Activated CD4-positive, alpha-beta T cell treated with anti-CD3 and anti-CD28 coated beads, Interleukin-2, amount 10 ng/mL, durations not matched to agents 7 days and 5 days (primary cell): Measurements from ENCODE around the gene EFCAB3. TPM values are rescaled to one million over a fixed set of nuclear protein-coding genes. Genes with fewer than 3 reads are reported as not detected.
A peak's percentile ranks its signal among the peaks of the same experiment; 100 is the strongest.
"Not testable (repeated sequence)": the region's sequence is repeated elsewhere in the genome, so short reads cannot be mapped to it uniquely, and the experiment has no call there.

Experiments used
- CTCF ChIA-PET: fragments of 350-600 bp; sonication (Branson Sonifier 250); formaldehyde crosslinking; loops from one replicate; lab custom pipeline; 2021; ENCODE audit warnings: antibody characterized with exemption; lab: Charles Lee
- POLR2A ChIA-PET: fragments of 350-600 bp; sonication (Branson Sonifier 250); formaldehyde crosslinking; loops from one replicate; lab custom pipeline; 2021; ENCODE audit warnings: antibody characterized with exemption; lab: Charles Lee
- DNase-seq: peaks from one replicate; pipeline ENCODE4 v3.0.0-alpha.2; 2020
- H3K27ac Mint-ChIP-seq: one replicate; pipeline ENCODE4 v1.8.0; 2021; ENCODE audit warnings: mild to moderate bottlenecking, moderate library complexity, mixed read lengths
- H3K27me3 Mint-ChIP-seq: one replicate; pipeline ENCODE4 v1.8.0; 2021; ENCODE audit warnings: mixed read lengths
- H3K36me3 Mint-ChIP-seq: one replicate; pipeline ENCODE4 v1.8.0; 2021; ENCODE audit warnings: low read depth, mixed read lengths
- H3K4me1 Mint-ChIP-seq: one replicate; pipeline ENCODE4 v1.8.0; 2021; ENCODE audit warnings: mixed read lengths
- H3K4me3 Mint-ChIP-seq: one replicate; pipeline ENCODE4 v1.8.0; 2021; ENCODE audit warnings: mild to moderate bottlenecking, moderate library complexity, mixed read lengths
- H3K9me3 Mint-ChIP-seq: one replicate; pipeline ENCODE4 v1.8.0; 2021; ENCODE audit warnings: mixed read lengths
- total RNA-seq, 2 experiments: library from RNA; stranded (reverse); gene quantifications; one replicate each; pipeline ENCODE4 v1.2.3, GENCODE V29; 2021

EFCAB3 gene
- not detected for total RNA-seq

DNA sequence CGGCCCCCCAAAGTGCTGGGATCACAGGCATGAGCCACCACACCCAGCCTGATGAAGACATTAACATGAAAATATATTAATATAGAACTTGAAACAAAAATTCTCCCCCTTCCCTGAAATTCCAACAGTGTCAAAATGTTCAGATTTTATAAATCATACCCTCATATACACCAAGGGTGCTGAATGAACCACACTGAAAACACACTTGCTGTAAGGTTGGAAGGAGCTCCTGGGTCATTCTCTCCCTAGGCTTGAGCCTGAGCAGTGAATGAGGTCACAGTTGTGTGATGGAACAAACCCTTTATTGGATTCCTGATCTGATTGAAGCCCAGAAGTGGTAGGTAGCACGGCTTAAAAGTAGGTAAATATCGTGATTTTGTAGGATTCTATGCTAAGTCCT is at the start of gene EFCAB3:
Gene EFCAB3 (plus strand): TSS at position 301 of the 400 bp plus-strand sequence. CDS start 2,427 bp downstream, outside the sequence.
- Mint-ChIP-seq H3K36me3 (no peaks in the 10 kb centered on the region), H3K27ac (no peak within 1 kb of the TSS), H3K27me3 (peaks cover 35% of the 10 kb centered on the region), H3K4me3 (no peak within 1 kb of the TSS), H3K9me3 (no peaks in the 10 kb centered on the region), H3K4me1 (no peaks in the 10 kb centered on the region)
- ChIA-PET CTCF (interaction anchor here (1.5 kb wide), 1 partner anchor 29 kb away, joined by 3 read pairs; no protein-coding TSS in a partner anchor), POLR2A (no interaction called here)
- DNase-seq, result no peak

DNA sequence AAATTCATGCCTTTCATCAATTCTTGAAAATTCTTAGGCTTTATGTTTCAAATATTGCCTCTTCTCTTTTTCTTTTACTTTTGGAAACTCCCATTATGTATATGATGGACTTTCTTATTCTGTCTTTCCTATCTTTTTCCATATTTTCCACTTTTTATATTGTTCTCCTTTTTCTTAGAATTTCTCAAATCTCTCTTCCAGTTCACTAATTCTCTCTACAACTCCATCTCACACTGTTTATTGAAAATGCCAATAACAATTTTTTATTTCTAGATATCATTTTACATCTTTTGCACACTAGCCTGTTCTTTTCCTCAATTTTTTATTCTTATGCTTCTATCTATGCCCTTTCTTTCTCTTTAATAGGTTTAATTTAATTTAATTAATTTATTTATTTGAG is 43.8 kb upstream of the EFCAB3 start:
- POLR2A ChIA-PET, result no interaction called here
- no peaks in the 10 kb centered on the region for H3K36me3 Mint-ChIP-seq

DNA sequence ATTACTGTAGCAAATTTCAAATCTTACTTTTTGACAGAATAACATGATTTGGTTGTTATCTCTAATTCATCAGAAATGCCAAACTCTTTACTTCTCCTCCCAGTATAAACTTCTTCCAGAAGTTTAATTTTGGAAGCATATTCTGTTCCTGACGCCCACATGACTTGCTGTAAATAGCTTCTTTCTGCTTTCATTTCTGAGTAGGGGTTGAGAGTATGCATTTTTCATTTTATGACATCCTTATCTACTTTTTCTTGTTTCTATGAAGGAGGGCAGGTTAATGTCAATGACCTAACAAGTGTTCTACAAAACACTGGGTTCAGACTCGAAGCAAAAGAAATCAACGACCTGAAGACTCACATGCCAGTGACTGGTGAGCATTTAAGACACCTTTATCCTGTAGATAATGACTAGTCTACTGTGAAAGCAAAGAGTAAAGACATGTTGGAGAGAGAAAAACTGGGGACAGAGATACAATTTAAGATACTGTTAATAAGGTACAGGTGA is 36.5 kb upstream of the EFCAB3 start:
- DNase-seq, result no peak
- no peaks in the 10 kb centered on the region for H3K4me1 Mint-ChIP-seq
- H3K36me3 Mint-ChIP-seq, result no peaks in the 10 kb centered on the region
- peaks cover 47% of the 10 kb centered on the region for H3K27me3 Mint-ChIP-seq
- no peak overlapping the region for H3K4me3 Mint-ChIP-seq
- CTCF ChIA-PET, result no interaction called here
- no peak overlapping the region for H3K27ac Mint-ChIP-seq
- H3K9me3 Mint-ChIP-seq, result no peaks in the 10 kb centered on the region
- POLR2A ChIA-PET, result no interaction called here

More for the DNA sequence above, 43.8 kb upstream of the EFCAB3 start:
- Mint-ChIP-seq H3K4me3 (no peak overlapping the region), H3K27me3 (peaks cover 9% of the 10 kb centered on the region), H3K4me1 (no peaks in the 10 kb centered on the region), H3K9me3 (peaks cover 3% of the 10 kb centered on the region), H3K27ac (no peak overlapping the region)
- CTCF ChIA-PET, result no interaction called here
- no peak for DNase-seq

DNA sequence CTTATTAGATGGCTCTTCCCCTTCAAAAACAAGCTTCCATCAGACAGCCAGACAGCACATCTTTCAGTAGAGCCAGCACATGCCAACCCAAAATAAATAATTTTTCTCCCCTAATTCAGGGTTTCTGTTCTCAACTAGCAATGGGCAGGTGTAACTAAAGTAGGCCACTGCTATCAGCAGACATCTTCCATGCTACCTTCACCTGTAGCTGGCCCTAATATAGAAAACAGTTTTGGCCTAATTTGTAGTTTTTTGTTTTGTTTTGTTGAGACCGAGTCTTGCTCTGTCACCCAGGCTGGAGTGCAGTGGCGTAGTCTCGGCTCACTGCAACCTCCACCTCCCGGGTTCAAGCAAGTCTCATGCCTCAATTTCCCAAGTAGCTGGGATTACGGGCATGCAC is 29.2 kb upstream of the EFCAB3 start:
- no peaks in the 10 kb centered on the region for H3K9me3 Mint-ChIP-seq
- no peak for DNase-seq
- CTCF ChIA-PET, result no interaction called here
- no peaks in the 10 kb centered on the region for H3K4me1 Mint-ChIP-seq
- POLR2A ChIA-PET, result no interaction called here
- H3K4me3 Mint-ChIP-seq, result no peak overlapping the region
- H3K36me3 Mint-ChIP-seq, result no peaks in the 10 kb centered on the region
- H3K27ac Mint-ChIP-seq, result no peak overlapping the region
- peaks cover 38% of the 10 kb centered on the region for H3K27me3 Mint-ChIP-seq

DNA sequence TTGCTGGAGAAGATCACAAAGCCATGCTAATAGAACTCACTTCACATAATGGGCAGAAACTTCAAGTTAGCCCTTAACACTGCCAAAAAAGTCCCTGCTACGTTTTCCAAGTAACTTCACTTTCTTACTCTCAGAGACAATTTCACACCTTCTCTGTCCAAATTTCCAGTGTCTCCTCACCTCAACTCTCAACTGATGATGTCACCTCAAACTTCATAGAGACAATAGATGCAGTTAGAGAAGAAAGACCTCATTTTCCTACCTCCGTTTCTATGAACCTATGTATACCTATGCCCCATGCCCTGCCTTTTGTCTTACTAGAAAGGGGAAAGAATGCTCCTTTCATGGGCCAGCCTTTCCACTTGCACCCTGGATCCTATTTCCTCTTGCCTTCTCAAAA is 14.2 kb upstream of the EFCAB3 start:
- no peak overlapping the region for H3K4me3 Mint-ChIP-seq
- H3K4me1 Mint-ChIP-seq, result no peaks in the 10 kb centered on the region
- ChIA-PET CTCF (interaction anchor here (0.6 kb wide), 1 partner anchor 888 kb away, joined by 3 read pairs; no protein-coding TSS in a partner anchor), POLR2A (no interaction called here)
- peaks cover 1% of the 10 kb centered on the region for H3K27me3 Mint-ChIP-seq
- no peak for DNase-seq
- H3K36me3 Mint-ChIP-seq, result no peaks in the 10 kb centered on the region
- H3K27ac Mint-ChIP-seq, result no peak overlapping the region
- H3K9me3 Mint-ChIP-seq, result no peaks in the 10 kb centered on the region

DNA sequence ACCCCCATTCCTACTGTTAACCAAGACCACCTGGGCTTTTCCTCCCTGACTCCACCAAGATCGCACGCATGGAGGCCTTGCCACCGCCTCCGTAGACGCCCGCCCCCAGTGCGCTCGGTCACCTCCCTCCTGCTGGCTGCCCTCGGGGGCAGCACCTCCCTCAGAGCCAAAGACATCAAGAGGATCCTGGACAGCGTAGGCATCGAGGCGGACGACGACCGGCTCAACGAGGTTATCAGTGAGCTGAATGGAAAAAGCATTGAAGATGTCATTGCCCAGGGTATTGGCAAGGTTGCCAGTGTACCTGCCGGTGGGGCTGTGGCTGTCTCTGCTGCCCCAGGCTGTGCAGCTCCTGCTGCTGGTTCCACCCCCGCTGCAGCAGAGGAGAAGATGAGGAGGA is 1.2 kb downstream of the EFCAB3 start:
- POLR2A ChIA-PET, result no interaction called here
- H3K27me3 Mint-ChIP-seq, result peaks cover 28% of the 10 kb centered on the region
- H3K4me1 Mint-ChIP-seq, result no peaks in the 10 kb centered on the region
- no peak overlapping the region for H3K4me3 Mint-ChIP-seq
- H3K9me3 Mint-ChIP-seq, result no peaks in the 10 kb centered on the region
- H3K36me3 Mint-ChIP-seq, result no peaks in the 10 kb centered on the region
- H3K27ac Mint-ChIP-seq, result no peak overlapping the region
- DNase-seq, result no peak
- CTCF ChIA-PET, result no interaction called here

DNA sequence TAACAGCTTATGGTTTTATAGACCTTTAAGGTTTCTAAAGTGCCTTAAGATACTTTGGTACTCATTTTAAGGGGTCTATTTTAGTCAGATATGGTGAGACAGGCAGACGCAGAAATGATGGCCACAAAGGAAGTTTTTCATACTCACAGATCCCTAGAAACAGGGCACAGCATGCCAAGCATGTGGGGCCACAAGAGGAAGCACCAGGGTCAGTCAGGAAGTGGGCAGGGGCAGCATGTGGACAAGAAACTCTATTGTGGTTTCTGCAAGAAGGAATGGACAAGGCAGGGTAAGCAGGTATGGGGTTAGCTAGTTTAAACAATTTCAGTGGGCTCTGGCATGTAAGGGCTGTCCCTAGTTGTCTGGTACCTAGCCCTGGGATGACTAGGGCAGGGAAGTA is 8.5 kb downstream of the EFCAB3 start:
- no peaks in the 10 kb centered on the region for H3K4me1 Mint-ChIP-seq
- H3K27me3 Mint-ChIP-seq, result peaks cover 23% of the 10 kb centered on the region
- CTCF ChIA-PET, result no interaction called here
- H3K27ac Mint-ChIP-seq, result no peak overlapping the region
- POLR2A ChIA-PET, result no interaction called here
- no peak for DNase-seq
- H3K4me3 Mint-ChIP-seq, result no peak overlapping the region
- H3K9me3 Mint-ChIP-seq, result no peaks in the 10 kb centered on the region
- H3K36me3 Mint-ChIP-seq, result no peaks in the 10 kb centered on the region

DNA sequence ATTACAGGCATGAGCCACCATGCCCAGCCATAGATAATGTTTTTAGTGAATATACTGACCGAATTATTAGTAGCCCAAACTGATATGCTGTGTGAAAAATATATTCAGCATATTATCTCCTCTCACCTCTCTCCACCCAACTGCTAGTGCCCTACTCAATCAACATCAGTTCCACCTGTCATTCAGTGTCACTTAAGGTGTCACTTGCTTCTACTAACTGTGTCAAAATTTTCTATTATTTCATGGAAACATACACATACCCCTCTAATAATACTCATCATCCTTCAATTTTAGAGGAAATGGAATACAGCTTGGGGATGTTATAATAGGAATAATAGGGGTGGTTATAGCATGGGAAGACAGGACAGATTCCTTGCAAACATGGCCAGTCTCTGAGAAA is 12.6 kb downstream of the EFCAB3 start:
- no peaks in the 10 kb centered on the region for H3K36me3 Mint-ChIP-seq

DNA sequence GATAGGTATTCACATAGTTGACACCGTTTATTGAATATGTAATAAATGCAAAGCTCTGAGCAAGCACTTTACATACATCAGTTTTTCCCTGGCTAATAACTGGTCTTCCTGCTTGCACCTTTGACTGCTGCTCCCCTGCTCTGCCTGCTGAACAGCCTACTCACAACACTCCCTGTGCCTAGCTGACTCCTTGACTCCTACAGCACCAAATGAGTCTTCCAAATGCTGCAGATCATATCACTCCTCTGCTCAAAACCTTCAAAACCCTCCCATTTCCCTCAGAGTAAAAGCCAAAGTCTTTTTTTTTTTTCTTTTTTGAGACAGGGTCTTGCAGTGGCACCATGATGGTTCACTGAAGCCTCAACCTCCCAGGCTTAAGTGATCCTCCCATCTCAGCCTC is 18.5 kb downstream of the EFCAB3 start:
- H3K4me3 Mint-ChIP-seq, result no peak overlapping the region
- ChIA-PET POLR2A (no interaction called here), CTCF (interaction anchor here (0.5 to 0.7 kb wide), 3 partner anchors 16 to 652 kb away, joined by 3 to 8 read pairs (median 3); no protein-coding TSS in a partner anchor)
- no peaks in the 10 kb centered on the region for H3K36me3 Mint-ChIP-seq
- no peak overlapping the region for H3K27ac Mint-ChIP-seq
- H3K9me3 Mint-ChIP-seq, result peaks cover 2% of the 10 kb centered on the region
- no peaks in the 10 kb centered on the region for H3K4me1 Mint-ChIP-seq
- H3K27me3 Mint-ChIP-seq, result peaks cover 26% of the 10 kb centered on the region
- DNase-seq, result no peak

More for the DNA sequence above, 12.6 kb downstream of the EFCAB3 start:
- CTCF ChIA-PET, result interaction anchor here (0.6 kb wide), 1 partner anchor 19 kb away, joined by 3 read pairs; no protein-coding TSS in a partner anchor
- Mint-ChIP-seq H3K4me3 (no peak overlapping the region), H3K4me1 (no peaks in the 10 kb centered on the region), H3K9me3 (no peaks in the 10 kb centered on the region), H3K27me3 (peaks cover 25% of the 10 kb centered on the region), H3K27ac (no peak overlapping the region)
- no peak for DNase-seq
- POLR2A ChIA-PET, result no interaction called here

DNA sequence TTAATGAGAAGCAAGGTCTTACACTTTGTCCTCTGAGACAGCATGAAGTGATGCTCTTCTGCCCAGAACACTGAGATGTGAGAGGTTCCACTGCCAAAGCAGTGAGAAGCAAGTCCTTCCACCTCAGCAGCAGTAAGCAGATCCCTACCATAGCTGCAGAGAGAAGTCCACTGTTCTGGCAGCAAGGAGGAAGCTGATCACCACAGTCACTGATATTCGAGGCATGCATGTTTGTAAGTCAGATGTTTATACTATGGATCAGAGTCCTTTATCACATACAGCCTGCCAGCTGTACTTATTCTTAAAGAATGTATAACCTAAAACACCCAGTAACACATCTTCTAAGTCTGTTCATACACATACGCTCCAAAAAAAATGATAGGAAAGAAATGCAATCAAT is 25.1 kb downstream of the EFCAB3 start:
- Mint-ChIP-seq H3K4me1 (no peaks in the 10 kb centered on the region), H3K4me3 (no peak overlapping the region), H3K27me3 (peaks cover 23% of the 10 kb centered on the region), H3K36me3 (no peaks in the 10 kb centered on the region), H3K9me3 (peaks cover 2% of the 10 kb centered on the region), H3K27ac (no peak overlapping the region)
- ChIA-PET CTCF (interaction anchor here (0.6 kb wide), 1 partner anchor 40 kb away, joined by 3 read pairs; no protein-coding TSS in a partner anchor), POLR2A (no interaction called here)
- DNase-seq, result no peak

DNA sequence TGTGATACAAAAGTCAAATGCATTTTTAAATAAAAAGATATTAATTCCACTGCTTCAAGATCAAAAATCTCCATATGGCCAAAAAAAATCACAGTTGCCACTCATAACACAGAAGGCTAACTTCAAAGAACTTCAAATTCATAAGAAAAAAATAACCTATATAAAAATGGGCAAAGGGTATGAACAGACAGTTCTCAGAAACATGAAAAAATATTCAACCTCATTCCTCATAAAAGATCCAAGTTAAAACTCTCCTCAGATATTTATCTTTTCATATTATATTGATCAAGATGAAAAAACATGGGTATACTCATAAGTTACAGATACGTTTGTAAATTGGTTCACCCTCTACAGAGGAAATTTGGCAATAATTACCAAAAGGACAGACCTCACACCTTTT is 32.7 kb downstream of the EFCAB3 start:
- H3K4me1 Mint-ChIP-seq, H3K36me3 Mint-ChIP-seq, H3K27ac Mint-ChIP-seq, DNase-seq, H3K4me3 Mint-ChIP-seq, H3K9me3 Mint-ChIP-seq, POLR2A ChIA-PET: not testable (repeated sequence)
- peaks cover 22% of the 10 kb centered on the region for H3K27me3 Mint-ChIP-seq
- CTCF ChIA-PET, result interaction anchor here (0.7 kb wide), 1 partner anchor 269 kb away, joined by 5 read pairs; no protein-coding TSS in a partner anchor

DNA sequence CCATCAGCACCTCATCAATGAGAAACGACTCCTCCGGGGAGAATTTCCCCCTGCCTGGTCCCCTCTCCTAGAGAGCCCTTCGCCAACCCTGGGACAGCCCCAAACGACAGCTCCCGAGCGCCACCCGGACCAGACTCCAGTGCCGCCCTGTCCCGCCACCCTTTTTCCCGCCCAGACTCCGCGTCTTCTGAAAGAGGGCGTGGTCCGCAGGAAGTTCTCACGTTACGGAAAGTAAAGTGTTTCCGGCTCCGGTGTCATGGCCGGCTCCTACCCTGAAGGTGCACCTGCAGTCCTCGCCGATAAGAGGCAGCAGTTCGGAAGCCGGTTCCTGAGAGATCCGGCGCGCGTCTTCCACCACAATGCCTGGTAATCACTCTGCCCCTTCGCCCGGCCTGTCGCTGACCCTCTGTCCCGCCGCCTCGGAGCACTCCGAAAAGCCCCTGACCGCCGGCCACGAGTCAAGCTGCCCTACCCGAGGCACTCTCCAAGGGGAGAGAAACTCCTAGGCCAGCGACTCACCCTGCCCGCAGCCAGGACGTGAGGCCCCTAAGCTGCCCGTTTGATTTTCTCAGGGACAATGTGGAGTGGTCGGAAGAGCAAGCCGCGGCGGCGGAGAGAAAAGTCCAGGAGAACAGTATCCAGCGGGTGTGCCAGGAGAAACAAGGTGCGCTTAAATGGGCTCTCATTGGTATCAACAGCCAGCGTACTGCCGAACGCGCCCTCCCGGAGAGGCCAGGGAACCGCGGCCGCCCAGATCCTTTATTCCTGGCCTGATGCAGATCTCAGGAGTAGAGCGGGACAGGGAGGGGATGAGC is 43.5 kb downstream of the EFCAB3 start, which contains the start of gene METTL2A:
Gene METTL2A (plus strand): TSS at position 251 of the 815 bp plus-strand sequence. CDS start 6 bp downstream, at position 257.
- H3K4me1 Mint-ChIP-seq, result peaks cover 26% of the 10 kb centered on the region
- H3K36me3 Mint-ChIP-seq, result peaks cover 11% of the 10 kb centered on the region
- peak within 1 kb of the TSS; percentile 98 for H3K27ac Mint-ChIP-seq
- H3K27me3 Mint-ChIP-seq, H3K9me3 Mint-ChIP-seq: not testable (repeated sequence)
- ChIA-PET POLR2A (interaction anchor here (0.6 to 0.7 kb wide), 2 partner anchors 94 to 202 kb away, joined by 3 to 4 read pairs; no protein-coding TSS in a partner anchor), CTCF (interaction anchor here (0.6 to 0.7 kb wide), 2 partner anchors 58 to 751 kb away, joined by 3 read pairs; no protein-coding TSS in a partner anchor)
- H3K4me3 Mint-ChIP-seq, result peak within 1 kb of the TSS; percentile 100
- DNase-seq, result peak; percentile 93

DNA sequence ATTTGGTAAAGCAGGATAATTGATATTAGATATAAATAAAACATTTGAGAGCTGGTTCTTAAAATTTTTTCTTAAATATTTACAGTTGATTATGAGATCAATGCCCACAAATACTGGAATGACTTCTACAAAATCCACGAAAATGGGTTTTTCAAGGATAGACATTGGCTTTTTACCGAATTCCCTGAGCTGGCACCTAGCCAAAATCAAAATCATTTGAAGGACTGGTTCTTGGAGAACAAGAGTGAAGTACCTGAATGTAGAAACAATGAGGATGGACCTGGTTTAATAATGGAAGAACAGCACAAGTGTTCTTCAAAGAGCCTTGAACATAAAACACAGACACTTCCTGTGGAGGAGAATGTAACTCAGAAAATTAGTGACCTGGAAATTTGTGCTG is 45.9 kb downstream of the EFCAB3 start:
- H3K36me3 Mint-ChIP-seq, result peaks cover 13% of the 10 kb centered on the region
- CTCF ChIA-PET, POLR2A ChIA-PET: not testable (repeated sequence)

More for the DNA sequence above, 45.9 kb downstream of the EFCAB3 start:
- not testable (repeated sequence) for H3K4me3 Mint-ChIP-seq, DNase-seq, H3K27me3 Mint-ChIP-seq, H3K27ac Mint-ChIP-seq, H3K9me3 Mint-ChIP-seq
- peaks cover 26% of the 10 kb centered on the region for H3K4me1 Mint-ChIP-seq
